ENCODE data around the gene ANK2. TPM values are rescaled to one million over a fixed set of nuclear protein-coding genes. Genes with fewer than 3 reads are reported as not detected.
A peak's percentile ranks its signal among the peaks of the same experiment; 100 is the strongest.

Gene ANK2
- total RNA-seq, 2 donors from 2014 or later, result 0.87 to 1.1 TPM

GRCh38 chr4:113335746-113336145, 286.3 kb downstream of the ANK2 start:
- H3K27me3 Mint-ChIP-seq, result peaks cover 13% of the 10 kb centered on the region
- no peaks in the 10 kb centered on the region for H3K4me1 Mint-ChIP-seq
- no peaks in the 10 kb centered on the region for H3K36me3 Mint-ChIP-seq (ENCODE audit: low read depth)
- H3K9me3 Mint-ChIP-seq, result no peaks in the 10 kb centered on the region
- no peak overlapping the region for H3K27ac Mint-ChIP-seq
- H3K4me3 Mint-ChIP-seq, result no peak overlapping the region
- no peak for ATAC-seq (replicated peaks)

GRCh38 chr4:113336556-113336955, 287.1 kb downstream of the ANK2 start:
- Mint-ChIP-seq H3K9me3 (no peaks in the 10 kb centered on the region), H3K4me3 (no peak overlapping the region), H3K36me3 (ENCODE audit: low read depth) (no peaks in the 10 kb centered on the region), H3K27me3 (peaks cover 13% of the 10 kb centered on the region), H3K27ac (no peak overlapping the region), H3K4me1 (no peaks in the 10 kb centered on the region)
- peak; percentile 21 for ATAC-seq (replicated peaks)

GRCh38 chr4:113339430-113339813, 290.0 kb downstream of the ANK2 start:
- Mint-ChIP-seq H3K27ac (no peak overlapping the region), H3K4me1 (no peaks in the 10 kb centered on the region), H3K4me3 (no peak overlapping the region), H3K9me3 (no peaks in the 10 kb centered on the region), H3K27me3 (peaks cover 14% of the 10 kb centered on the region), H3K36me3 (ENCODE audit: low read depth) (no peaks in the 10 kb centered on the region)
- ATAC-seq (replicated peaks), result no peak

- no peak overlapping the region for H3K4me3 Mint-ChIP-seq
- peaks cover 24% of the 10 kb centered on the region for H3K27me3 Mint-ChIP-seq
- no peak overlapping the region for H3K27ac Mint-ChIP-seq
- no peaks in the 10 kb centered on the region for H3K4me1 Mint-ChIP-seq
- ATAC-seq (replicated peaks), result no peak
- no peaks in the 10 kb centered on the region for H3K9me3 Mint-ChIP-seq
- H3K36me3 Mint-ChIP-seq (ENCODE audit: low read depth), result no peaks in the 10 kb centered on the region
Observed at GRCh38 chr4:113344100-113344499, 294.6 kb downstream of the ANK2 start.

GRCh38 chr4:113347245-113347644, 297.8 kb downstream of the ANK2 start:
- Mint-ChIP-seq H3K4me3 (no peak overlapping the region), H3K9me3 (no peaks in the 10 kb centered on the region)
- ATAC-seq (replicated peaks), result no peak

GRCh38 chr4:113349430-113349829, 300.0 kb downstream of the ANK2 start:
- peak; percentile 56 for ATAC-seq (replicated peaks)
- no peaks in the 10 kb centered on the region for H3K36me3 Mint-ChIP-seq (ENCODE audit: low read depth)
- H3K9me3 Mint-ChIP-seq, result no peaks in the 10 kb centered on the region

More at GRCh38 chr4:113347245-113347644, 297.8 kb downstream of the ANK2 start:
- Mint-ChIP-seq H3K27ac (no peak overlapping the region), H3K27me3 (peaks cover 19% of the 10 kb centered on the region), H3K4me1 (no peaks in the 10 kb centered on the region), H3K36me3 (ENCODE audit: low read depth) (no peaks in the 10 kb centered on the region)

GRCh38 chr4:113350576-113350975, 301.1 kb downstream of the ANK2 start:
- ATAC-seq (replicated peaks), result no peak

More at GRCh38 chr4:113349430-113349829, 300.0 kb downstream of the ANK2 start:
- Mint-ChIP-seq H3K4me3 (no peak overlapping the region), H3K4me1 (peaks cover 12% of the 10 kb centered on the region), H3K27me3 (peaks cover 25% of the 10 kb centered on the region), H3K27ac (no peak overlapping the region)

GRCh38 chr4:113355550-113356371, 306.3 kb downstream of the ANK2 start:
- peak; percentile 94 for ATAC-seq (replicated peaks)
- Mint-ChIP-seq H3K36me3 (ENCODE audit: low read depth) (no peaks in the 10 kb centered on the region), H3K4me1 (peaks cover 33% of the 10 kb centered on the region), H3K27ac (peak overlapping the region; percentile 91), H3K27me3 (peaks cover 38% of the 10 kb centered on the region), H3K9me3 (peaks cover 7% of the 10 kb centered on the region), H3K4me3 (peak overlapping the region; percentile 59)

More at GRCh38 chr4:113350576-113350975, 301.1 kb downstream of the ANK2 start:
- Mint-ChIP-seq H3K4me1 (peaks cover 23% of the 10 kb centered on the region), H3K9me3 (no peaks in the 10 kb centered on the region), H3K27me3 (peaks cover 22% of the 10 kb centered on the region), H3K27ac (no peak overlapping the region), H3K36me3 (ENCODE audit: low read depth) (no peaks in the 10 kb centered on the region), H3K4me3 (no peak overlapping the region)

- ATAC-seq (replicated peaks), result no peak
- no peaks in the 10 kb centered on the region for H3K36me3 Mint-ChIP-seq (ENCODE audit: low read depth)
- H3K4me3 Mint-ChIP-seq, result peak overlapping the region; percentile 59
- peaks cover 33% of the 10 kb centered on the region for H3K4me1 Mint-ChIP-seq
- peaks cover 7% of the 10 kb centered on the region for H3K9me3 Mint-ChIP-seq
- peaks cover 38% of the 10 kb centered on the region for H3K27me3 Mint-ChIP-seq
- H3K27ac Mint-ChIP-seq, result peak overlapping the region; percentile 91
Observed at GRCh38 chr4:113356453-113356852, 307.0 kb downstream of the ANK2 start.

- no peak overlapping the region for H3K4me3 Mint-ChIP-seq
- H3K4me1 Mint-ChIP-seq, result peaks cover 25% of the 10 kb centered on the region
- H3K27ac Mint-ChIP-seq, result no peak overlapping the region
- no peak for ATAC-seq (replicated peaks)
- H3K9me3 Mint-ChIP-seq, result peaks cover 7% of the 10 kb centered on the region
- no peaks in the 10 kb centered on the region for H3K36me3 Mint-ChIP-seq (ENCODE audit: low read depth)
- peaks cover 26% of the 10 kb centered on the region for H3K27me3 Mint-ChIP-seq
Observed at GRCh38 chr4:113358784-113359183, 309.3 kb downstream of the ANK2 start.

GRCh38 chr4:113365377-113365776, 315.9 kb downstream of the ANK2 start:
- peaks cover 3% of the 10 kb centered on the region for H3K27me3 Mint-ChIP-seq
- no peak overlapping the region for H3K4me3 Mint-ChIP-seq
- H3K4me1 Mint-ChIP-seq, result no peaks in the 10 kb centered on the region
- no peak overlapping the region for H3K27ac Mint-ChIP-seq
- ATAC-seq (replicated peaks), result no peak
- H3K36me3 Mint-ChIP-seq (ENCODE audit: low read depth), result no peaks in the 10 kb centered on the region
- H3K9me3 Mint-ChIP-seq, result no peaks in the 10 kb centered on the region

- Mint-ChIP-seq H3K4me1 (no peaks in the 10 kb centered on the region), H3K36me3 (ENCODE audit: low read depth) (no peaks in the 10 kb centered on the region)
- ATAC-seq (replicated peaks), result no peak
Observed at GRCh38 chr4:113368056-113368455, 318.6 kb downstream of the ANK2 start.

GRCh38 chr4:113371111-113371510, 321.7 kb downstream of the ANK2 start:
- Mint-ChIP-seq H3K4me3 (no peak overlapping the region), H3K4me1 (no peaks in the 10 kb centered on the region), H3K9me3 (no peaks in the 10 kb centered on the region)

More at GRCh38 chr4:113368056-113368455, 318.6 kb downstream of the ANK2 start:
- H3K27ac Mint-ChIP-seq, result no peak overlapping the region
- no peaks in the 10 kb centered on the region for H3K27me3 Mint-ChIP-seq
- no peaks in the 10 kb centered on the region for H3K9me3 Mint-ChIP-seq
- H3K4me3 Mint-ChIP-seq, result no peak overlapping the region

GRCh38 chr4:113375964-113376666, 326.7 kb downstream of the ANK2 start:
- ATAC-seq (replicated peaks), result no peak
- no peaks in the 10 kb centered on the region for H3K4me1 Mint-ChIP-seq
- H3K27me3 Mint-ChIP-seq, result peaks cover 10% of the 10 kb centered on the region
- no peak overlapping the region for H3K4me3 Mint-ChIP-seq
- H3K9me3 Mint-ChIP-seq, result no peaks in the 10 kb centered on the region
- H3K27ac Mint-ChIP-seq, result no peak overlapping the region
- H3K36me3 Mint-ChIP-seq (ENCODE audit: low read depth), result no peaks in the 10 kb centered on the region

More at GRCh38 chr4:113371111-113371510, 321.7 kb downstream of the ANK2 start:
- H3K27me3 Mint-ChIP-seq, result peaks cover 3% of the 10 kb centered on the region
- ATAC-seq (replicated peaks), result no peak
- H3K36me3 Mint-ChIP-seq (ENCODE audit: low read depth), result no peaks in the 10 kb centered on the region
- H3K27ac Mint-ChIP-seq, result no peak overlapping the region

- Mint-ChIP-seq H3K9me3 (no peaks in the 10 kb centered on the region), H3K27me3 (peaks cover 10% of the 10 kb centered on the region), H3K36me3 (ENCODE audit: low read depth) (no peaks in the 10 kb centered on the region), H3K4me1 (no peaks in the 10 kb centered on the region), H3K27ac (no peak overlapping the region), H3K4me3 (no peak overlapping the region)
- no peak for ATAC-seq (replicated peaks)
Observed at GRCh38 chr4:113378836-113379235, 329.4 kb downstream of the ANK2 start.

All from activated T-helper 17 cell treated with anti-CD3 and anti-CD28 coated beads, Interleukin-2, amount 50 U/mL, for 72 hours (primary cell).